MV-4-11 (cell line): ENCODE data around the gene S100A5.
A peak's percentile ranks its signal among the peaks of the same experiment; 100 is the strongest.
"Not testable (repeated sequence)": the region's sequence is repeated elsewhere in the genome, so short reads cannot be mapped to it uniquely, and the experiment has no call there.

Source experiments
- DNase-seq: peaks from one replicate; lab custom pipeline; 2025; lab: John Stamatoyannopoulos, UW

Gene S100A5

DNA sequence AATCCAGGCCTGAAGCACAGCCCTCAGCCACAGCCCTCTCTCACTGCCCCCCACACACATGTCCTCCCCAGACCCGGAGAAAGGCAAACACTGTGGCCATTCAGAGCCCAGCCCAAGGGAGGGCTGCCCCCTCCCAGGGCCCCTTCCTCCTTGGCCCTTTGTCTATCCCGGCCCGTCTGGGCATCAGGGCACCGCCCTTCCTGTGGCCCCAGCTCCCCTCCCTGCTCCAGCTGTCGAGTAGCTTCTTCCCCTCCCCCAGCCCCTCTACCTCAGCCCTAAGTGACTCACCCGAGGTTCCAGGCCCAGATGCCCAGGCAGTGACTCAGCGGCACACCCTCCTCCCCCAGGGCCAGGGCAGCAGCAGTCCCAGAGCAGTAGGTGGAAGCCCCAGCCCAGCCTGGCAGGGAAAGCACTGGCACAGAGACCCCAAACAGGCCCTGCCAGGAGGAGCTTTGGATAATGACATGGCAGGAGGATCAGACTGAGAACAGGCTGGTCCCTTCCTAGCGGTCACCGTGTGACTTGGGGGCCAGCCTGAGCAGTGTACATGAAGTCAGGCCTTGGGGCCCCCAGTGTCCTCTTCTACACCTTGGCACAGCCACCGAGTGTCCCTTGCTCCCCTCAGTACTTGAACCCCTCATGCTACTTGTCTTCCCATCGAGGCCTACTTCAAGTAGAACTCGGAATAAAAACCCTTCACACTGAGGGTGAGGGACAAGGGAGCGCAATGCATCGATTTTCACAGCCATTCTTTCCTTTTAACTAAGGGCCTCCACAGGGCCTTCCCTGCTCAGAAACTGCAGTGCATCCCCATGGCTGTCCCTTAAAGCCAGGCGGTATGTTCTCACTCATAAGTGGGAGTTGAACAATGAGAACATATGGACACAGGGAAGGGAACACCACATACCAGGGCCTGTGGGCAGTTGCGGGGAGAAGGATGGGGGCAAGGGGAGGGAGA lies 26.0 kb upstream of the S100A5 start:
- DNase-seq: peak; percentile 93

DNA sequence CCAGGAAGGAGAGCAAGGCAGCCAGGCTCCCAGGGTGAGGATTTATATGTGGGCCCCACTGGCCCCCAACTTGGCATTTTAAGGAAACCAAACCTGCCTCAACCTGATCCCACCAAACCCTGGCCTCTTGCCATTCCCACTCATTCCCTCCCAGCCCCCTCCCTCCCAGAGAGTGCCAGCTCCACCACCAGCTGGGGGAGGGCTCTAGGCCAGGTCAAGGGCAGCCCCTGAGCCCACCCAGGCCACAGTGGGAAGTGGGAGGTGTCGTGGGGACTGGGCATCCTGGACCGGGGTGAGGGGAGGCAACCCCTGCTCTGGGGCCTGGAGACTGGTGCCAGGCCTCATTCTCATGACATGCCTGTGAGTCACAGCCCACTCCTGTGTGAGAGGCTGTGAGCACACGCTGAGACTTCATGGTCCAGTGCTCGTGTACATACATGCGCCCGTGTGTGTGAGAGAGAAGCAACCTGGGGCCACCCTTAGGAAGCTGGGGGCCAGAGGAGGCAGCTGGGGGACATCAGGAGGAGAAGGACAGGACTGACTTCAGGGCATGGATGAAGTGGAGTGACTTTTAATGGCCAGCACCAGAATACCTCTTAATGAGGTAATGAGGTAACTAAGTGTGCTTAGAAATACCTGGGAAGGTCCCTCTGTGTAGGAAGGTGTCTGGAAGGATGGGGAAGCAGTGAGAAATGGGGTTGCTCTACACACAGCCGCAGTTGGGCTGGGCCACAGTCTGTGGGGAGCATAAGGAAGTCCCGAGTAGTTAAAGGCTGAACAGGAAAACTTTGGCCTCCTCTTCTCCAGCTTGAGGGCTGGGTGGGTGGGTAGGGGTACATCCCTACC lies 25.0 kb upstream of the S100A5 start, which contains the start of gene S100A2:
Gene S100A2, minus strand, starts transcription at position 316 of the 846 bp plus-strand sequence. CDS start 1,967 bp downstream, outside the sequence.
- peak; percentile 68 for DNase-seq

DNA sequence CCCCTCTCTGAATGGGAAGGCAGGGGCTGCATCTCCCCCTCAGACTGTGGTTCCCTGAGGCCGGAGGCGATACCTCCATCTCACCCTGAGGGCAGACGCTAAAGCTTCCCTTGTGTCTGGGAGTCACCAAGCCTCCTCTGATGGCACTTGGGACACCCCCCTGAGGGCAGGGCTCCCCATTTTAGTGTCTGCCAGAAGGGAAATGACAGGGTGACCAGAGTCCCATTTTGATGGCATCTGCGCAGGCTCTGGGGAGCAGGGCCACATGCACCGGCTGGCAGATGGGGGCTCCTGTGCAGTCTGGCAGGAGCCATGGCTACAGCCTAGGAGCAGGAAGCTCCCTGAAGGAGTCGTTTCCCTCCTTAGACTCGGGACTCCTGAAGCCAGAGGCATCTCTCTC lies 23.3 kb upstream of the S100A5 start:
- no peak for DNase-seq

DNA sequence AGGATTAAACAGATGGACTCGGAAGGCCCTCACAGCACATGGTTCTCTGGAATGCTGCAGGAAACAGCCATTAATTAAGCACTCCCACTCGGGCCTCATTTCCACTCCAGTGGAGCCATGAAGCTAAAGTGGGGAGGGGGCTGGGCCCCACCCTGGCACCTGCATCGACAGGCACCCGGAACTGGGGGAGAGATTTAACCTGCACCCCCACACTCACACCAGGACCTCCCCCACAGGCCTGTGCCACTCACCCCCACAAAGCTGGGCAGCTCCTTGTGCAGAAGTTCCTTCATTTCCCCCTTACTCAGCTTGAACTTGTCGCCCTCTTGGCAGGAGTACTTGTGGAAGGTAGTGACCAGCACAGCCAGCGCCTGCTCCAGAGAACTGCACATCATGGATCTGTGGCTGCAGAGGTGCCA lies 22.8 kb upstream of the S100A5 start:
- DNase-seq: no peak

DNA sequence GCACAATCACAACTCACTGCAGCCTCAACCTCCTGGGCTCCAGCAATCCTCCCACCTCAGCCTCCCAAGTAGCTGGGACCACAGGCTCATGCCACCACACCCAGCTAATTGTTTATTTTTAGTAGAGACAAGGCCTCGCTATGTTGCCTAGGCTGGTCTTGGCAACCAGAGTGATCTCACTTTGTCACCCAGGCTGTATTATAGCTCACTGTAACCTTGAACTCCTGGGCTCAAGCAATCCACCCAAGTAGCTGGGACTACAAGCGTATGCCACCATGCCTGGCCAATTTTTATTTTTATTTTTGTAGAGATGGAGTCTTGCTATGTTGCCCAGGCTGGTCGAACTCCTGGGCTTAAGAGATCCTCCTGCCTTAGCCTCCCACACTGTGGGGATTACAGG lies 21.3 kb upstream of the S100A5 start:
- not testable (repeated sequence) for DNase-seq

DNA sequence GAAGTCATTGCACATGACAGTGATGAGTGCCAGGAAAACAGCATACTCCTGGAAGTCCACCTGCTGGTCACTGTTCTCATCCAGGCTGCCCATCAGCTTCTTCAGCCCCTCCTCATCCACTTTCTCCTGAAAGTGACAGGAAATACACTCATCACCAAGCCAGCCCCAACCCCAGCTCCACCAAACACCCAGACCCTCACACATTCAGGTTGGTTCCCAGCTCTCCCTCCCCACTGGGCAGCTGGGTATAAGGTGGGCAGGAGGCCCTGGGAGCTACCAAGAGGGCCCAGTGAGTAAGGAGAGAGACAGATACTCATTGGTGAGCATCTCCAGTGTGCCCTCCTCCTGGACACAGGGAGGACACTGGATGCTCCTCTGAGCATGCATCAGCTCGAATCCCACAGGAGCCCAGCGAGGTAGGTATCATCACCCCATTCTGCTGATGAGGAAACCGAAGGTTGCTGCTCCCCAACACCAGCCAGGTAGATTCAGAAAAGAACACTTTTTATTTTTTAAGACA lies 20.8 kb upstream of the S100A5 start:
- no peak for DNase-seq

DNA sequence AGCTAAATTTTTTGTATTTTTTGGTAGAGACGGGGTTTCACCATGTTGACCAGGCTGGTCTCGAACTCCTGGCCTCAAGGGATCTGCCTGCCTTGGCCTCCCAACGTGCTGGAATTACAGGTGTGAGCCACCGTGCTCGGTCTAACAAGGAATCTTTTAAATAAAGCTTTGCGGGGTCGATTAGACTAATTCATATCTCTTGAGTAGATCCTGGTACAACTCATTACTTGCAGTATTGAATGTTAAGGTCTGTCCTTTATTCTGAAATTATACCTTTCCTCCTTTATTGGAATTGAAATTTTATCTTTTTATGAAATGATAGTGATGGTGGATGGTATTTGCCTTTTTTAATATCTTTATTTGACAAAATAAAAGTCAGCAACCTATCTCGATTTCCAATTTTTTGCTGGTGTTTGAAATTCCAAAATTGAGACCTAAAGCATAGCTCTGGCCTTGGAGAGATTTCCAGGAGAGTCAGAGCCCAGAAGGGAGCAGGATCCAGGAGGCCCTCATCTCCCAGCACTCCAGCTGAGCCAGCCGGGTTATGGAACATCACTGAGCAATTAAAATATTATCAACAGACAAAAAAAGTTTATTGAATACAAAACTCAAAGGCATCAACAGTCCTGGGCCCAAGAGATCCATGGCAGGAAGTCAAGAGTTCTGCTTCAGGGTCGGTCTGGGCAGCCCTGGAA lies 20.2 kb upstream of the S100A5 start:
- DNase-seq: no peak

DNA sequence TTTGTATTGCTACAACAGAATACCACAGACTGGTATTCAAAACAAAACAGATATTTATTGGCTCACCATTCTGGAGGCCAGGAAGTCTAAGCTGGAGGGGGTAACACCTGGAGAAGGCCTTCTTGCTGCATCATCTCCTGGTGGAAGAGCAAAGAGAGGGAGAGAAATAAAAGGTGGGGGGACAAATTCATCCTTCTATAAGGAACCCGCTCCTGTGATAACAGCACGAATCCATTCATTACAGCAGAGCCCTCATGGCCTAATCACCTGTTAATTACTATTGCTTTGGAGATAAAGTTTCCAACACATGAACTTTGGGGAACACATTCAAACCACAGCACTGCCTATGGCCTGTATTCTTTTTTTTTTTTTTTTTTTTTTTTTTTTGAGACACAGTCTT lies 19.5 kb upstream of the S100A5 start:
- no peak for DNase-seq

DNA sequence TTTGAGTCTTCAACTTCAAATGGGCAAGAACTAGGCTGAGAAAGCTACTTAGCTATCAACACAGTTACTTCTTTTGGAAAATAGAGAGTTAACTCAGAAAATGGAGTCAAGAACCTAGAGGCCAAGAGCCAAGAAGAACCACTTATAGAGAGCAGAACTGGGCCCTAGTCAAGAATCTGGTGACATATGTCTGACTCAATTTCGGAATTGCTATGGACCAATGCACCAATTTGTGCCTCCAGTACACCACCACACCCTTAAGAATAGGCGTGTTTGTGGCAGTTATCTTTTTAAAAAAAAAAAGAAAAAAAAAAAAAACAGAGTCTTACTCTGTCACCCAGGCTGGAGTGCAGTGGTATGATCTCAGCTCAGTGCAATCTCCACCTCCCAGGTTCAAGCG lies 17.1 kb upstream of the S100A5 start:
- no peak for DNase-seq

DNA sequence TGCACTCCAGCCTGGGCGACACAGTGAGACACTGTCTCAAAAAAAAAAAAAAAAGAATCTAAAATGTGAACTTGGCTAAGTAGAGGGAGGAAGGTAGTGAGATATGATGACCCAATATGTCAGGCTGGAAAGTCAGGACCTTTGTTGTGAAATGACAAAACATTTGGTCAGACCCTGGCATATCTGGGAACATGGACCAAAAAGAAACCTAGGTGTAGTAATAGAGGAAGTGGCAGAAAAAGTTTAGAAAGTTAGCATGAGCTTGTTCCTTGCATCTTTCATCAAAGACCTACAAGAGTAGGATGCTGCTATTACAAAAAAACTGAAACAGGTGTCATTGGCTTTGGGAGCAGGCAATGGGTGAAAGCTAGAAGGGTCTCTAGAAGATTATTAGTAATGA lies 15.6 kb upstream of the S100A5 start:
- DNase-seq: peak; percentile 43

DNA sequence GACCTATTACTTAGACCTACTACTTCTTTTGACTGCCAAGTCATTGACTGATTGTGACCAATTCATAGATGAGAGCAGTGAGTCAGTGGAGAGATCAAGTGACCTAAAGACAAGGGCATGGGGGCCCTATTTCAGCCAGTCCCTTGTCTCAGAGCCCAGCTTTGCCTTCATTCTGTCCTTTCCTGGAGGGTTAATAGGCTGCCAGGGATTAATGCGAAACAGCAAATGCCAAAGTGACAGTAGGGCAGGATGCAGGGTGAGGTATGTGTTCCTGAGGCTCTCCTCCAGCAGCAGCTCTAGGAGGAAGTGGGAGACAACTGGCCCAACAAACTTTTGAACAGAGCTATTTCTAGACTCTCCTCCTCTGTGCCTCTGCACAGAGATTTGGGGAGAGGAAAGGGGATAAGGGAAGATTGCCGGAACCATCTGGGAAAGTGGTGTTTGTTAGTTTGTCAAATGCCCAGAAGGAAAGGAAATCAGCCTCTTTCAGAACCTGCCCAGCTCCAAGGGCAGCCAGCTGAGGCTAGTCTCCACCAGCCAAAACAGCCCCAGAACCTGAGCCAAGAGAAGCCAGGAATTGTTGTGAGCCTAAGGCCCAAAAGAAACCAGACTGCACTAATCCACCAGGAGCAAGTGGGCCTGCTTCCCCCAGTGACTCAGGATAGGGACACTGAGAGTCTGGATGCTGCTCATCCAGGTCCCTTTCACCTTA lies 13.3 kb upstream of the S100A5 start:
- DNase-seq: peak; percentile 56

DNA sequence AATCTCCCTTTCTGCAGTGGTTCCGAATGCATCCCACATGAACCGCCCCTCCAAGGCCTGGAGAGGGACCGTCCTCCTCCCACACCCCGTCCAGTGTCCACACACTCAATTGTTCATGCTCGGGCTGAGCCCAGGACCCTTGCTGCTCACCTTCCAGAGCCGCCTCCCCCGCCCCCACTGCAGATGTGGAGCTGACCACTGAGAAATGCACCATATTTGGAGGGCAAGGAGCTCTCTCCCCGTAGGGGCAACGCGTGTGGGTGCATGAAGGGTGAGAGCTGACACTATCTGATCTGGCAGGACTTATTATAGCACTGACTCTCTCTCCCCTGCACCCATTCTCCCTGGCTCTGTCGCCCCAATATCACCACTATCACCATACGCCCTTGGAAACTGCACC lies 12.4 kb upstream of the S100A5 start:
- DNase-seq: no peak

DNA sequence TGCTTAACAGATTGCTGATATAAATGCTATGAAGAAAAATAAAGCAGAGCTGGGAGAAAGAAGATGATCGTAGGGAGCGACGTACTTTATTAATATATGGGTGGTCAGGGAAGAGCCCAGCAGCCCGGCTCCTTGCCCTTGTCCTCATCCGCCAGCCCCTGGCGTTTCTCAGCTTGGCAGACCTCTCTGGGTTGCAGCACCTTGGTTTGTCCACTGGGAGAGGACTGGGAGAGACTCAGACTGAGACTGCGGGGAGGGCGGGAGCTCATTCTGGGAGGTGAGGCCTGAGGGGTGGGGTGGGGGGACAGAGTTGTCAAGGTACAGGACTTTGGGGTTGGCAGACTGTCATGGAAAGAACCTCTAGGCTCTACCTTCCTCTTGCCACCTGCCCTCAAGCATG lies 11.6 kb upstream of the S100A5 start:
- DNase-seq: no peak

DNA sequence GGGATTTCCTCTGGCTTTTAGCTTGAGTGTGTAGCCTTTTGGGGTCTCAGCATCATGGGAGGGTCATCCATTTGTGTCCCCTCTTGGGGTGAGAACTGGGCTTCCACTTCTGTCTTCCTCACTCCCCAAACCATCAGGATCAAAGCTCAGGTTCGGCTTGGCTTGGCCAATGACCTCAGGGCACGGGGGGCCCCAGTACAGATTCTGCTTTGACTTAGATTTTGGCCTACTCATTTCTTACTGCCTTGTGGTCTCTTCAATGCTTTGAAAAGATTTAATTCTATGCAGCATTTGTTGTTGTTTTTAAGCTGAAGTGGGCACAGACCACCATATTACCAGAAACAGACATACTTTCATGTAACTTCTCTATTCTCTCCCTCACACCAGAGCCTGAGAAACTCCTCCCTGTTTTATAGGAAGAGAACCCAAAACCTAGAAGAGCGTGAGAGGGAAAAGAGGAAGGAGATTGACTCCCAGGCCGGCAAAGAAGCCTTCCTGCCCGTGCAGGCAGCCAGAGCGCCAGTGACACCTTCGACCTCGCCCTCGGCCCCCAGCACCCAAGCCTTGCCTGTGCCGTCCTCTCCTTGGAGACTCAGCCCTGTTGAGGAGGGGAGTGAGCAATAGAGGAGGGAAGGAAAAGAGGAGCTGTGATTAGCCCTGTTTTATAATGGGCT lies 10.2 kb upstream of the S100A5 start:
- DNase-seq: peak; percentile 84

DNA sequence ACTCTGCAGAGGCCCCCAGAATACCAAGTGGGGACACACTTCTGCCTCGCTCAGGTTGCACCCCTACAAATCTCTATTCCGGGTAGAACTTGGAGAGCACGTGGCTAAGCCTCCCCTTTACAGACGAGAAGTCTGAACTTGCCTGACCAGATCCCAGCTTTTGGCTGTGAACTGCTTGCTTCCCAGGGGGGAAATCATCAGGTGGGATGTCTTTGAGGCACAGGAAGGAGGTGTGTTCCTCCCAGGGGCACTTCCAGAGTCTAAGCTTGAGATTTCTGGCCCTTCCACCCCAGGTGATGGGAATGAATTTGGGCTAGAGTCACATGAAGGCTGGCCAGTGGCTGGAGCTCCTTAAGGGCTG lies 9.6 kb upstream of the S100A5 start:
- no peak for DNase-seq

DNA sequence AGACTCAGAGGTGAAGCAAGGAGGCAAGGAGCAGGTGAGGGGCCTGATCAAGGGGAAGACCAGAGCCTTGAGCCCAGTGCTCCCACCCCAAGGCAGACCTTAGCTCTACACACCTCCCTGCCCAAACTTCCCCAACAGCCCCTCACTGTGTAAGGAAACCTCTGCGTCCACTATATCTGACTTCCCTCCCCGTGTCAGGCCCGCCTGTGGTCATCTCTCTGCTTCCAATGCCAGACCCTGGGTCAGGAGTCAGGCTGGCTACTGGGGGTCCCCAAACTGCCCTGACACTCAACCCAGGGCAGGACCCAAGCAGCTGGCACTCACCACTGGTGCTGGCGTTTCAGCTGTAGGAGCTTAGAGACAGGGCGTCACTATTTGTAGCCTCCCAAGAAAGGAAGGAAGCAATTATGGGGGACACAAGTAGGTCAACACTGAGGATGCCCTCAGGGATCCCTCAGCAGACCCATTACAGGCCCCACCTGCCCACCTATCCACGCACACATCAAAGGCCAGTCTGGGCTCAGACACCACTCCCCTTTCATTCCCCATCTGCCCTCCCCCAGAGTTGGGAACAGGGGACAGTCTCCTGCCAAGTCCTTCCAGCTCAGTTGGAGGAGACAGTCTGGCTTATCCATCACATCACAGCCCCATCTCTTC lies 9.1 kb upstream of the S100A5 start:
- DNase-seq: no peak

DNA sequence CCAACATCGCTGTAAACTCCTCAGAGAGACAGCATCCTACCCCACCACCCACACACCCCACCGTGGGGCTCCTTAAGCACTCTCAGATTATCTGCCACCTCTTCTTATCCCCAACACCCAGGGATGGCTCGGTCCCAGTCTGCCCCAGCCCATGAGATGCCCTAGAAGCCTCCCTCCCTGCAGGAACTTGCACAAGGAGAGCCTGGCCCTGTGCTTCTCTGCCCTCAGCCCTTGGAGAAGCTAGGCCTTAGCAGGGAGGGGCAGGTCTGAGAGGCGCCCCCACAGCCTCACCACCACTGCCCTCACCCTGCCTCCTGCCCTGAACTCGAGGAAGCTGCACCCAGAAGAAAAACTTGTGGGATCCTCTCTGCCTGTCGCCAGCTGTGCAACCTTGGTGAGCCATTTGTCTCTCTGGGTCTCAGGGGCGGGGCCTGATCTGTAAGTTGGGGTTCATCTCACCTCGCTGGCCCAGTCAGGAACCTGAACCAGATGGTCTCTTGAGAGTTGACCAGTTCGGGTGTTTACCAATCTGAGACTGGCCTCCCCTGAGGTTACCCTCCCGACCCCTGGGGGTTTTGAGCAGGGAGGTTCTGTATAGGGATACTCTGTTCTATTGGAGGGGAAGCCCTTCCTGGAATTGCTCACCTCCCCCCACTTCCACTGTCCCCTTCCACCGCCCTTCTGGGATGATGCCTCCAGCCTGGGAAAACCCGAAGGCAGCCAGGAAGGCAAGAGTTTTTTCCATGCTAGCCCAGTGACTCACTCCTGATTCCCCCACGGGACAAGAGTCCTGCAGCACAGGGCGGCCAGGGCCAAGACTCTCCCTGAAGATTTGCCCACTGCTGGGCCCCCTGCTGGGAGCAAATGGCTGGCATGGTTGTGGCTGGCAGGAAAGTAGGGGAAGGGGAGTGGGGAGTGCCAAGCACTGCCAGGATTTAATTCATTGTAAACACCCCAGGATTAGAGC lies 8.3 kb upstream of the S100A5 start, which contains the start of gene S100A3:
Gene S100A3, minus strand, starts transcription at position 537 of the 967 bp plus-strand sequence. CDS start 773 bp downstream, outside the sequence.
- DNase-seq: no peak

DNA sequence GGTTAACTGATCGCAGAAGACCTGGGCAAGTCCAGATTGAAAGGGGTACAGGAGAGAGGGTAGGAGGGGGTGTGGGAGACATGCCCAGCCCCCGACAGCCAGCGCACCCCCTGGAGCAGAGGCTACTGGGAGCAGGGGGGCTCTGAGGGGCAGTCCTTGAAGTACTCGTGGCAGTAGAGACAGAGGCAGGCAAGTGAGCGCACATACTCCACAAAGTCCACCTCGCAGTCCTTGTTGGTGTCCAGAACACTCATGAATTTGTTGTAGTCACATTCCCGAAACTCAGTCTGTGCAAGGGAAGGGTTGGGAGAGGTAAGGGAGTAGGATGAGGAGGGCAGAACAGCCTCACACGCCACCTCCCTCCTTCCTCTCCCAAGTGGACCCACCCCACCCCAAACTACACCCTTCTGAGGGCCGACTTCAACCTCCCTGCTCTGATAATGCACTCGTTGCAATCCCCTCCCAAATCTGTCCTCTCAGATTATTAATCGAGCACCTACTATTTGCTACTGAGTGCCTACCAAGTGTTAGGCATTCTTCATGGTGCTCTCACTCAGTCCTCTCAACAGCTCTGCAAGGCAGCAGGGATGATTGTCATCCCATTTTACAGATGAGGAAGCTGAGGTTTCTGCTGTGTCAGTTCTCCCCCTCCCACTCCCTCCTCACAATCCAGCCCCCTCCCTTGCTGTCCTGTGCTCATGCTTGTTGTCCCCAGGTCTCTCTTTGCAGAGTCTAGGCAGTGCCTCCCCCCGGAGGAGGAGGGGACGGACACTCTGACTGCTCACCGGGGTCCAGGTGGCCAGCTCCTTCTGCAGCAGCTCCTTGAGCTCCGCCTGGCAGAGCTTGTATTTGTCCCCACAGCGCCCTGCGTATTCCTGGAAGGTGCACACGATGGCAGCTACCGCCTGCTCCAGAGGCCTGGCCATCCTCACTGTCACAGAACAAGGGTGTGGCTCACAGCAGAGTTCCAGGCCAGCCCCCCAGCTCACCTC lies 7.1 kb upstream of the S100A5 start:
- no peak for DNase-seq
